MCF 10A (cell line): ENCODE measurements around the gene NEURL4. TPM values are rescaled to one million over a fixed set of nuclear protein-coding genes. Genes with fewer than 3 reads are reported as not detected.
"Not testable (repeated sequence)": the region's sequence is repeated elsewhere in the genome, so short reads cannot be mapped to it uniquely, and the experiment has no call there.

Experiments used
- Bru-seq: library from RNA; stranded (reverse); fragments of 400-500 nt; gene quantifications from one replicate; lab custom pipeline; 2021; lab: Mats Ljungman, UMichigan
- BruChase-seq, 2 experiments: library from RNA; stranded (reverse); fragments of 400-500 nt; gene quantifications; one replicate each; lab custom pipeline; 2021; lab: Mats Ljungman, UMichigan
- BruUV-seq: library from RNA; stranded (reverse); fragments of 400-500 nt; replicated peaks from 2 replicates; lab custom pipeline; 2021; lab: Mats Ljungman, UMichigan
- CTCF ChIA-PET: fragments of 300-600 bp; sonication (Branson Sonifier 250); formaldehyde crosslinking; extraction: SDS; loops from one replicate; lab custom pipeline; 2021; ENCODE audit warnings: antibody characterized with exemption, inconsistent platforms; lab: Yijun Ruan, JAX
- POLR2A ChIA-PET: fragments of 300-600, 350-650 bp; sonication (Branson Sonifier 250); formaldehyde crosslinking; extraction: SDS; loops from one replicate; lab custom pipeline; 2020; ENCODE audit warnings: antibody characterized with exemption, inconsistent platforms; lab: Yijun Ruan, JAX
- DNase-seq: peaks from one replicate; pipeline ENCODE4 v3.0.0-alpha.2; 2018; ENCODE audit not compliant: unreplicated experiment
- H3K27ac Mint-ChIP-seq: one replicate; pipeline ENCODE4 v1.8.0; 2022; ENCODE audit warnings: mild to moderate bottlenecking, low read depth, mixed read lengths; ENCODE audit not compliant: unreplicated experiment
- H3K27me3 Mint-ChIP-seq: one replicate; pipeline ENCODE4 v1.8.0; 2022; ENCODE audit warnings: mixed read lengths; ENCODE audit not compliant: insufficient read depth, unreplicated experiment
- H3K36me3 Mint-ChIP-seq: one replicate; pipeline ENCODE4 v1.8.0; 2022; ENCODE audit warnings: mild to moderate bottlenecking, moderate library complexity, mixed read lengths; ENCODE audit not compliant: insufficient read depth, unreplicated experiment
- H3K4me1 Mint-ChIP-seq: one replicate; pipeline ENCODE4 v1.8.0; 2022; ENCODE audit warnings: mixed read lengths; ENCODE audit not compliant: insufficient read depth, unreplicated experiment
- H3K4me3 Mint-ChIP-seq: one replicate; pipeline ENCODE4 v1.8.0; 2022; ENCODE audit warnings: mild to moderate bottlenecking, moderate library complexity, mixed read lengths; ENCODE audit not compliant: unreplicated experiment
- H3K9me3 Mint-ChIP-seq: one replicate; pipeline ENCODE4 v1.8.0; 2022; ENCODE audit warnings: mixed read lengths; ENCODE audit not compliant: unreplicated experiment
- intact Hi-C: fragments of 100-400 bp; cut with micrococcal nuclease; formaldehyde crosslinking; loops from 2 replicates; pipeline ENCODE4 v1.14.1; 2022
- long read RNA-seq: library from polyadenylated mRNA; stranded (forward); transcript quantifications from one replicate; pipeline ENCODE4 v2.0.0, GENCODE V29; 2022
- total RNA-seq: library from RNA; stranded (reverse); gene quantifications from 2 replicates; pipeline ENCODE4 v1.2.3, GENCODE V29; 2022
- TF ChIP-seq, protein P1 (sequence below): fragments of 200-600 bp; IDR thresholded peaks from one replicate; pipeline ENCODE4 v1.8.0; 2022; ENCODE audit warnings: antibody characterized with exemption, mild to moderate bottlenecking; ENCODE audit not compliant: unreplicated experiment

The NEURL4 gene
- total RNA-seq (36.9 and 39.3 TPM in 2 replicates), Bru-seq, nascent RNA (percentile 45 among the genes with signal in this experiment), BruChase-seq, experiment 1, labeled RNA remaining after a 6-hour chase (percentile 72 among the genes with signal in this experiment), BruChase-seq, experiment 2, labeled RNA remaining after a 2-hour chase (percentile 64 among the genes with signal in this experiment)
- long read RNA-seq, partial matches to known transcripts = 3 of 5 reads
- long read RNA-seq, other reads (novel, unspliced or antisense) = 2 of 5 reads

- no TSS peak for BruUV-seq
- ChIA-PET POLR2A (interaction anchor here (0.6 to 3.6 kb wide), 27 partner anchors 10 to 703 kb away, joined by 3 to 54 read pairs (median 5); partner anchors contain the start of genes ACADVL, CD68, DLG4 and DVL2), CTCF (interaction anchor here (0.5 to 0.7 kb wide), 5 partner anchors 9 to 914 kb away, joined by 3 to 5 read pairs (median 3); no protein-coding TSS in a partner anchor)
- Mint-ChIP-seq H3K9me3 (no peaks in the 10 kb centered on the region), H3K4me1 (peaks cover 15% of the 10 kb centered on the region), H3K4me3 (peak within 1 kb of the TSS; percentile 99), H3K36me3 (peaks cover 31% of the 10 kb centered on the region), H3K27me3 (no peaks in the 10 kb centered on the region), H3K27ac (peak within 1 kb of the TSS; percentile 96)
- intact Hi-C loops = no loop called here
- DNase-seq = no peak
- TF ChIP-seq, protein P1, sequence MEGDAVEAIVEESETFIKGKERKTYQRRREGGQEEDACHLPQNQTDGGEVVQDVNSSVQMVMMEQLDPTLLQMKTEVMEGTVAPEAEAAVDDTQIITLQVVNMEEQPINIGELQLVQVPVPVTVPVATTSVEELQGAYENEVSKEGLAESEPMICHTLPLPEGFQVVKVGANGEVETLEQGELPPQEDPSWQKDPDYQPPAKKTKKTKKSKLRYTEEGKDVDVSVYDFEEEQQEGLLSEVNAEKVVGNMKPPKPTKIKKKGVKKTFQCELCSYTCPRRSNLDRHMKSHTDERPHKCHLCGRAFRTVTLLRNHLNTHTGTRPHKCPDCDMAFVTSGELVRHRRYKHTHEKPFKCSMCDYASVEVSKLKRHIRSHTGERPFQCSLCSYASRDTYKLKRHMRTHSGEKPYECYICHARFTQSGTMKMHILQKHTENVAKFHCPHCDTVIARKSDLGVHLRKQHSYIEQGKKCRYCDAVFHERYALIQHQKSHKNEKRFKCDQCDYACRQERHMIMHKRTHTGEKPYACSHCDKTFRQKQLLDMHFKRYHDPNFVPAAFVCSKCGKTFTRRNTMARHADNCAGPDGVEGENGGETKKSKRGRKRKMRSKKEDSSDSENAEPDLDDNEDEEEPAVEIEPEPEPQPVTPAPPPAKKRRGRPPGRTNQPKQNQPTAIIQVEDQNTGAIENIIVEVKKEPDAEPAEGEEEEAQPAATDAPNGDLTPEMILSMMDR = no peak
These were observed at the start of gene NEURL4 for GRCh38 chr17:7328840-7329373. Gene NEURL4, minus strand, starts transcription at chr17:7329335. Its CDS starts 23 bp downstream, at chr17:7329312.

DNA sequence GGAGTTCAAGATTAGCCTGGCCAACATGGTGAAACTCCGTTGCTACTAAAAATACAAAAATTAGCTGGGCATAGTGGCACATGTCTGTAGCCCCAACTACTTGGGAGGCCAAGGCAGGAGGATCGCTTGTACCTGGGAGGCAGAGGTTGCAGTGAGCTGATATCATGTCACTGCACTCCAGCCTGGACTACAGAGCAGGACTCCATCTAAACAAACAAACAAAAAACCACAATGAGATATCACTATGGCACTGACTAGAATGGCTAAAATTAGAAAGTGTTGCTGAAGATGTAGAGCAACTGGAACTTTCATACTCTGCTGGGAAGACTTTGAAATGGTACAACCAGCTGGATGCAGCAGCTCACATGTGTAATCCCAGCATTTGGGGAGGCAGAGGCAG is 45.2 kb upstream of the NEURL4 start:
- Mint-ChIP-seq H3K9me3 (peaks cover 6% of the 10 kb centered on the region), H3K27me3 (no peaks in the 10 kb centered on the region), H3K27ac (no peak overlapping the region), H3K4me3 (no peak overlapping the region), H3K4me1 (no peaks in the 10 kb centered on the region), H3K36me3 (no peaks in the 10 kb centered on the region)
- intact Hi-C loops = no loop called here
- no TSS peak for BruUV-seq
- POLR2A ChIA-PET = no interaction called here
- CTCF ChIA-PET = interaction anchor here (1.3 to 1.5 kb wide), 2 partner anchors 19 to 63 kb away, joined by 3 to 4 read pairs; partner anchors contain the start of gene TMEM95
- TF ChIP-seq, protein P1 = no peak
- DNase-seq = no peak

- no peaks in the 10 kb centered on the region for H3K36me3 Mint-ChIP-seq
- POLR2A ChIA-PET = interaction anchor here (1.1 to 1.7 kb wide), 2 partner anchors 10 to 71 kb away, joined by 3 to 4 read pairs; partner anchors contain the start of gene TNK1
- H3K27me3 Mint-ChIP-seq = no peaks in the 10 kb centered on the region
- TF ChIP-seq, protein P1 = no peak
- H3K4me3 Mint-ChIP-seq = no peak overlapping the region
- no peak for DNase-seq
- BruUV-seq = no TSS peak
- no peaks in the 10 kb centered on the region for H3K9me3 Mint-ChIP-seq
- no peaks in the 10 kb centered on the region for H3K4me1 Mint-ChIP-seq
- CTCF ChIA-PET = interaction anchor here (2.1 kb wide), 1 partner anchor 15 kb away, joined by 12 read pairs; no protein-coding TSS in a partner anchor
- intact Hi-C loops = no loop called here
- no peak overlapping the region for H3K27ac Mint-ChIP-seq
These were observed 41.7 kb upstream of the NEURL4 start for GRCh38 chr17:7370853-7371252.

DNA sequence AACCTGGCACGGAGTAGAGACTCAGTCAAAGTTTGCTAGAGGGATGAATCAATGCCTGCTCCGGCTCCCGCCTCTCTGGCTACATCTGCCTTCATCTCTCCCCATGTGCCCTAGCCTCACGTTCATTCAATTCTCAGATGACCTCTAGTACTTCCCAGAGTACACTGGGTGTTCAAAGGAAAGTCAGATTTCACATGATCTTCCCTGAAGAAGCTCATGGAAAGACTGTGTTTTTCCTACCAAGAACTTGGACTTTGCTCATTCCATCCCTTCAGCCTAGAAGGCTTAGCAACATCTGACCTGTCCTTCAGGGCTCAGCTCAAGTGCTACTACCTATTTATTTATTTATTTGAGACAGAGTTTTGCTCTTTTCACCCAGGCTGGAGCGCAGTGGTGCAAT is 40.7 kb upstream of the NEURL4 start:
- no peaks in the 10 kb centered on the region for H3K9me3 Mint-ChIP-seq
- ChIA-PET POLR2A (interaction anchor here (1.1 kb wide), 1 partner anchor 70 kb away, joined by 3 read pairs; no protein-coding TSS in a partner anchor), CTCF (interaction anchor here (2.1 kb wide), 1 partner anchor 14 kb away, joined by 12 read pairs; no protein-coding TSS in a partner anchor)
- BruUV-seq = no TSS peak
- H3K4me3 Mint-ChIP-seq = no peak overlapping the region
- no peak for DNase-seq
- intact Hi-C loops = no loop called here
- no peak overlapping the region for H3K27ac Mint-ChIP-seq
- no peaks in the 10 kb centered on the region for H3K27me3 Mint-ChIP-seq
- H3K36me3 Mint-ChIP-seq = no peaks in the 10 kb centered on the region
- TF ChIP-seq, protein P1 = no peak
- H3K4me1 Mint-ChIP-seq = no peaks in the 10 kb centered on the region

- H3K27ac Mint-ChIP-seq, H3K4me3 Mint-ChIP-seq, H3K4me1 Mint-ChIP-seq, H3K27me3 Mint-ChIP-seq, BruUV-seq, intact Hi-C loops, H3K9me3 Mint-ChIP-seq, DNase-seq, H3K36me3 Mint-ChIP-seq: not testable (repeated sequence)
- POLR2A ChIA-PET = interaction anchor here (1.0 kb wide), 1 partner anchor 12 kb away, joined by 3 read pairs; no protein-coding TSS in a partner anchor
- CTCF ChIA-PET = interaction anchor here (2.1 kb wide), 1 partner anchor 12 kb away, joined by 14 read pairs; no protein-coding TSS in a partner anchor
These were observed 39.5 kb upstream of the NEURL4 start for GRCh38 chr17:7368599-7368994.
